Raji (cell line): ENCODE measurements around the gene ABTB2.

Experiments used
- POLR2A ChIP-seq: IDR thresholded peaks from 2 replicates; pipeline ENCODE4 v1.6.1; 2011; ENCODE audit warnings: low read depth, low read length, control low read depth; ENCODE audit not compliant: insufficient read depth

ABTB2 gene

GRCh38 chr11:34199525-34199924 is 158.3 kb downstream of the ABTB2 start:
- no peak for TF ChIP-seq POLR2A

GRCh38 chr11:34198523-34198922 is 159.3 kb downstream of the ABTB2 start:
- TF ChIP-seq POLR2A: no peak

GRCh38 chr11:34197256-34197655 is 160.6 kb downstream of the ABTB2 start:
- TF ChIP-seq POLR2A: no peak

- TF ChIP-seq POLR2A: no peak
Measured at GRCh38 chr11:34194576-34195335, 163.1 kb downstream of the ABTB2 start.

- TF ChIP-seq POLR2A: no peak
Measured at GRCh38 chr11:34192481-34193401, 165.1 kb downstream of the ABTB2 start.

GRCh38 chr11:34191578-34191977 is 166.2 kb downstream of the ABTB2 start:
- no peak for TF ChIP-seq POLR2A

- no peak for TF ChIP-seq POLR2A
Measured at GRCh38 chr11:34190192-34191139, 167.3 kb downstream of the ABTB2 start.

- no peak for TF ChIP-seq POLR2A
Measured at GRCh38 chr11:34189191-34189590, 168.6 kb downstream of the ABTB2 start.

GRCh38 chr11:34188181-34188580 is 169.6 kb downstream of the ABTB2 start:
- TF ChIP-seq POLR2A: no peak

- no peak for TF ChIP-seq POLR2A
Measured at GRCh38 chr11:34185926-34186841, 171.6 kb downstream of the ABTB2 start.

- TF ChIP-seq POLR2A: no peak
Measured at GRCh38 chr11:34184505-34185015, 173.2 kb downstream of the ABTB2 start.

- TF ChIP-seq POLR2A: no peak
Measured at GRCh38 chr11:34183848-34184391, 173.9 kb downstream of the ABTB2 start.

- TF ChIP-seq POLR2A: no peak
Measured at GRCh38 chr11:34182921-34183685, 174.7 kb downstream of the ABTB2 start.

- no peak for TF ChIP-seq POLR2A
Measured at GRCh38 chr11:34182425-34182824, 175.4 kb downstream of the ABTB2 start.
